Panc1 (cell line): ENCODE results near the gene ELK3. TPM values are rescaled to one million over a fixed set of nuclear protein-coding genes. Genes with fewer than 3 reads are reported as not detected.
"Not testable (repeated sequence)": the region's sequence is repeated elsewhere in the genome, so short reads cannot be mapped to it uniquely, and the experiment has no call there.

Source experiments
- ATAC-seq: fragments of 200-7000 bp; cut with Tn5 transposase; 2 replicates; pipeline ENCODE4 v1.9.1; 2020; ENCODE audit warnings: mild to moderate bottlenecking, moderate library complexity
- BruUV-seq: library from RNA; stranded (reverse); fragments of 400-500 nt; replicated peaks from 2 replicates; lab custom pipeline; 2021; lab: Mats Ljungman, UMichigan
- CTCF ChIA-PET: fragments of 300-600 bp; sonication (Branson Sonifier 250); formaldehyde crosslinking; loops from one replicate; lab custom pipeline; 2022; ENCODE audit warnings: antibody characterized with exemption; lab: Charles Lee
- POLR2A ChIA-PET: fragments of 300-600 bp; sonication (Branson Sonifier 250); formaldehyde crosslinking; loops from one replicate; lab custom pipeline; 2022; ENCODE audit warnings: antibody characterized with exemption; lab: Charles Lee
- DNase-seq: peaks from one replicate; pipeline ENCODE4 v3.0.0-alpha.2; 2010; ENCODE audit warnings: low read depth, low spot score
- H3K27ac ChIP-seq: 2 replicates; pipeline ENCODE4 v1.5.1; 2011; ENCODE audit warnings: mild to moderate bottlenecking, low read length, inconsistent platforms
- H3K27me3 ChIP-seq: fragments of 200-500 bp; sonication (Bioruptor generic); 2 replicates; pipeline ENCODE4 v1.6.0; 2014; ENCODE audit warnings: low read length, inconsistent platforms; ENCODE audit not compliant: control insufficient read depth, insufficient read depth
- H3K36me3 ChIP-seq: fragments of 200-500 bp; sonication (Bioruptor generic); 2 replicates; pipeline ENCODE4 v1.5.1; 2014; ENCODE audit warnings: inconsistent platforms, mild to moderate bottlenecking, low read length, moderate library complexity; ENCODE audit not compliant: control insufficient read depth, insufficient read depth
- H3K4me1 ChIP-seq: 2 replicates; pipeline ENCODE4 v1.5.1; 2011; ENCODE audit warnings: inconsistent platforms, mild to moderate bottlenecking, low read length, moderate library complexity; ENCODE audit not compliant: control insufficient read depth, insufficient read depth
- H3K4me3 ChIP-seq, 2 experiments: 2 replicates each; pipeline ENCODE4 v1.5.1; 2011 to 2012; ENCODE audit warnings: low read depth in 2 of 2, low read length in 2 of 2, mild to moderate bottlenecking in 2 of 2, inconsistent platforms in 1 of 2, moderate library complexity in 1 of 2
- H3K9me3 ChIP-seq: fragments of 200-500 bp; sonication (Bioruptor generic); 2 replicates; pipeline ENCODE4 v1.5.1; 2014; ENCODE audit warnings: low read depth, mild to moderate bottlenecking, inconsistent platforms, low read length, moderate library complexity; ENCODE audit not compliant: control insufficient read depth, insufficient read depth
- SIN3A ChIP-seq: IDR thresholded peaks from 2 replicates; pipeline ENCODE4 v1.6.1; 2012; ENCODE audit warnings: low read depth, mild to moderate bottlenecking, low read length, moderate library complexity, borderline replicate concordance; ENCODE audit not compliant: insufficient read depth
- in situ Hi-C: cut with HindIII; loops from 2 replicates; pipeline ENCODE4 v1.10.0; 2016; ENCODE audit warnings: low sequenced_read_pairs, low pct_unique_long_range_greater_than_20kb
- intact Hi-C: fragments of 100-400 bp; cut with micrococcal nuclease; formaldehyde crosslinking; loops from one replicate; pipeline ENCODE4 v1.10.0; 2022; ENCODE audit not compliant: unreplicated experiment
- total RNA-seq: library from RNA; stranded (reverse); gene quantifications from one replicate; pipeline ENCODE4 v1.2.1, GENCODE V29; 2021; ENCODE audit not compliant: unreplicated experiment

The ELK3 gene
- total RNA-seq, 1 experiment from 2014 or later, result 25.1 TPM

- in situ Hi-C loops, result no loop called here
- Histone ChIP-seq H3K4me3 (no peak overlapping the region), H3K9me3 (no peaks in the 10 kb centered on the region), H3K27me3 (no peaks in the 10 kb centered on the region), H3K4me1 (peaks cover 5% of the 10 kb centered on the region; the same call in 1 of the 2 replicates), H3K27ac (no peak overlapping the region; the same call in 1 of the 2 replicates), H3K36me3 (0 out of 2 replicates have a peak, but pooled peaks cover 4% of the 10 kb centered on the region)
- CTCF ChIA-PET, result interaction anchor here (0.5 kb wide), 1 partner anchor 13 kb away, joined by 3 read pairs; no protein-coding TSS in a partner anchor
- DNase-seq, result no peak
- no peak for ATAC-seq
- no peak for TF ChIP-seq SIN3A
- no TSS peak for BruUV-seq
- intact Hi-C loops, result no loop called here
- POLR2A ChIA-PET, result interaction anchor here (0.6 kb wide), 1 partner anchor 257 kb away, joined by 3 read pairs; no protein-coding TSS in a partner anchor
Measured at GRCh38 chr12:96314723-96315122, 120.5 kb downstream of the ELK3 start.

GRCh38 chr12:96315741-96316481 is 121.7 kb downstream of the ELK3 start:
- intact Hi-C loops, in situ Hi-C loops, BruUV-seq, POLR2A ChIA-PET, H3K27me3 ChIP-seq, CTCF ChIA-PET, H3K4me1 ChIP-seq, H3K36me3 ChIP-seq, DNase-seq, H3K9me3 ChIP-seq: not testable (repeated sequence)
- peak; percentile 73; the same call in 1 of the 2 replicates for ATAC-seq
- peak overlapping the region; percentile 75 for H3K27ac ChIP-seq
- peak overlapping the region; percentile 44 to 48 for H3K4me3 ChIP-seq

- CTCF ChIA-PET, H3K27ac ChIP-seq, H3K4me3 ChIP-seq, intact Hi-C loops, BruUV-seq, POLR2A ChIA-PET, H3K27me3 ChIP-seq, H3K9me3 ChIP-seq, in situ Hi-C loops, H3K36me3 ChIP-seq, ATAC-seq, H3K4me1 ChIP-seq, DNase-seq: not testable (repeated sequence)
Measured at GRCh38 chr12:96317801-96318200, 123.6 kb downstream of the ELK3 start.

Other genes with a start within 250 kb of the ELK3 start
- 0.08 TPM for gene HAL, start 198.0 kb upstream of the ELK3 start, total RNA-seq
- gene LTA4H, start 158.8 kb upstream of the ELK3 start, total RNA-seq, result 59.6 TPM
- gene CDK17, start 206.1 kb downstream of the ELK3 start, total RNA-seq, result 23.2 TPM